Measurements from ENCODE around the gene WIF1.

- no peak for TF ChIP-seq CTCF (conservative IDR thresholded peaks at IDR 0.05; ENCODE audit: low read length)
- no peak for TF ChIP-seq EZH2phosphoT487 (IDR thresholded peaks at IDR 0.05; ENCODE audit: borderline replicate concordance, low read depth, low read length)
Measured at GRCh38 chr12:65083581-65083980, 37.5 kb downstream of the WIF1 start.
